ENCODE measurements around the gene SLC12A9. TPM values are rescaled to one million over a fixed set of nuclear protein-coding genes. Genes with fewer than 3 reads are reported as not detected.

The SLC12A9 gene
- total RNA-seq, 3 donors from 2014 or later: 13.3 to 18.0 (median 16.7) TPM

- H3K4me3 ChIP-seq: peak overlapping the region; percentile 66 to 77 (median 66)
- intact Hi-C loops (cut with DNase I; ENCODE audit: low total_unique reads): no loop called here
- no peaks in the 10 kb centered on the region for H3K27me3 ChIP-seq
- no peak for DNase-seq (ENCODE audit: low spot score in 2 of 2)
- H3K27ac ChIP-seq: peak overlapping the region; percentile 79 to 89
- TF ChIP-seq POLR2A (IDR thresholded peaks at IDR 0.05) (no peak), POLR2AphosphoS5 (IDR thresholded peaks at IDR 0.05) (no peak), CTCF (IDR thresholded peaks at IDR 0.05) (no peak)
- H3K4me1 ChIP-seq: no peaks in the 10 kb centered on the region
- H3K36me3 ChIP-seq: no peaks in the 10 kb centered on the region
- H3K9me3 ChIP-seq: no peaks in the 10 kb centered on the region
These were observed 25.8 kb upstream of the SLC12A9 start for GRCh38 chr7:100826514-100827329.

- peak within 1 kb of the TSS; percentile 66 to 77 (median 66) for H3K4me3 ChIP-seq
- no peaks in the 10 kb centered on the region for H3K36me3 ChIP-seq
- intact Hi-C loops (cut with DNase I; ENCODE audit: low total_unique reads): no loop called here
- DNase-seq (ENCODE audit: low spot score in 2 of 2): peak; percentile 64 to 76
- H3K27ac ChIP-seq: peak within 1 kb of the TSS; percentile 79 to 89
- H3K4me1 ChIP-seq: no peaks in the 10 kb centered on the region
- no peaks in the 10 kb centered on the region for H3K9me3 ChIP-seq
- no peaks in the 10 kb centered on the region for H3K27me3 ChIP-seq
- TF ChIP-seq POLR2AphosphoS5 (IDR thresholded peaks at IDR 0.05) (peak in 1 of 3 donors; percentile 28), CTCF (IDR thresholded peaks at IDR 0.05) (peak in 1 of 3 donors; percentile 7), POLR2A (IDR thresholded peaks at IDR 0.05) (no peak)
These were observed 24.9 kb upstream of the SLC12A9 start, which contains the start of gene EPHB4 for GRCh38 chr7:100827330-100828226. Gene EPHB4 (minus strand): TSS chr7:100827523. CDS start chr7:100827030, 493 bp downstream.

GRCh38 chr7:100829150-100829716 lies 23.3 kb upstream of the SLC12A9 start:
- Histone ChIP-seq H3K27me3 (no peaks in the 10 kb centered on the region), H3K4me3 (no peak overlapping the region), H3K4me1 (no peaks in the 10 kb centered on the region), H3K9me3 (no peaks in the 10 kb centered on the region), H3K36me3 (no peaks in the 10 kb centered on the region), H3K27ac (no peak overlapping the region)
- no peak for DNase-seq (ENCODE audit: low spot score in 2 of 2)
- TF ChIP-seq POLR2AphosphoS5 (IDR thresholded peaks at IDR 0.05): peak in 1 of 3 donors; percentile 37
- no peak for TF ChIP-seq CTCF (IDR thresholded peaks at IDR 0.05)
- intact Hi-C loops (cut with DNase I; ENCODE audit: low total_unique reads): no loop called here

- DNase-seq (ENCODE audit: low spot score in 2 of 2): no peak
- Histone ChIP-seq H3K4me1 (no peaks in the 10 kb centered on the region), H3K36me3 (no peaks in the 10 kb centered on the region), H3K9me3 (no peaks in the 10 kb centered on the region), H3K27me3 (no peaks in the 10 kb centered on the region), H3K4me3 (no peak overlapping the region), H3K27ac (no peak overlapping the region)
- TF ChIP-seq POLR2A (IDR thresholded peaks at IDR 0.05) (no peak), POLR2AphosphoS5 (IDR thresholded peaks at IDR 0.05) (no peak), CTCF (IDR thresholded peaks at IDR 0.05) (no peak)
- intact Hi-C loops (cut with DNase I; ENCODE audit: low total_unique reads): loop anchor here (1.0 kb wide), 1 partner anchor 27 kb away; no protein-coding TSS in a partner anchor
These were observed 22.1 kb upstream of the SLC12A9 start for GRCh38 chr7:100830396-100830795.
